Upper lobe of left lung (tissue), 6 donors: ENCODE results near the gene SIAH3. TPM values are rescaled to one million over a fixed set of nuclear protein-coding genes. Genes with fewer than 3 reads are reported as not detected.
A peak's percentile ranks its signal among the peaks of the same experiment; 100 is the strongest.

ENCODE experiments used
- ATAC-seq, 2 donors: fragments of 200-7000 bp; cut with Tn5 transposase; one replicate each; pipeline ENCODE4 v1.9.1; 2022; ENCODE audit warnings: mild to moderate bottlenecking in 2 of 2, moderate library complexity in 2 of 2; ENCODE audit not compliant: low FRiP score in 2 of 2
- DNase-seq, 2 donors: peaks; one replicate each; pipeline ENCODE4 v3.0.0-alpha.2; 2019 to 2020
- H3K27ac ChIP-seq, 4 donors: fragments of 200-600 bp; sonication (generic); one replicate each; pipeline ENCODE4 v1.5.1; 2016 to 2019
- H3K27me3 ChIP-seq, 4 donors: fragments of 200-600 bp; sonication (generic); one replicate each; pipeline ENCODE4 v1.5.1; 2017 to 2019
- H3K36me3 ChIP-seq, 4 donors: fragments of 200-600 bp; sonication (generic); one replicate each; pipeline ENCODE4 v1.5.1; 2016 to 2019
- H3K4me1 ChIP-seq, 4 donors: fragments of 200-600 bp; sonication (generic); one replicate each; pipeline ENCODE4 v1.5.1; 2018 to 2019
- H3K4me3 ChIP-seq, 4 donors: fragments of 200-600 bp; sonication (generic); one replicate each; pipeline ENCODE4 v1.5.1; 2017 to 2019; ENCODE audit warnings: mild to moderate bottlenecking in 2 of 4, moderate library complexity in 1 of 4
- H3K9me3 ChIP-seq, 4 donors: fragments of 200-600 bp; sonication (generic); one replicate each; pipeline ENCODE4 v1.5.1; 2018 to 2019
- EP300 ChIP-seq, 4 donors: sonication (generic); formaldehyde crosslinking; IDR thresholded peaks; one replicate each; pipeline ENCODE4 v1.5.1; 2017; ENCODE audit warnings: antibody characterized with exemption in 4 of 4, control low read depth in 2 of 4
- POLR2A ChIP-seq, 4 donors: fragments of 450-650 bp; IDR thresholded peaks; one replicate each; pipeline ENCODE4 v1.5.1; 2016 to 2017; ENCODE audit warnings: antibody characterized with exemption in 4 of 4, mild to moderate bottlenecking in 2 of 4
- POLR2AphosphoS5 ChIP-seq, 2 donors: sonication (generic); formaldehyde crosslinking; IDR thresholded peaks; one replicate each; pipeline ENCODE4 v1.5.1; 2017; ENCODE audit warnings: antibody characterized with exemption in 2 of 2
- WGBS, 2 donors: methylation state at CpG; one replicate each; pipeline ENCODE4 v1.1.5; 2017 to 2018; 5-methylcytosine and 5-hydroxymethylcytosine counted together
- total RNA-seq, 6 donors: library from RNA; depleted of rRNA in 4 of 6; stranded (reverse); fragments of >200 nt in 4 of 6; gene quantifications; one replicate each; pipeline versions ENCODE4 v1.1.0 to v1.2.1, GENCODE V29; 2016 to 2021
- TF ChIP-seq, protein P1 (sequence below), 6 experiments: fragments of 450-650 bp in 4 of 6; fragments of 200-600 bp in 2 of 6; sonication (generic) in 2 of 6; IDR thresholded peaks; one replicate each; pipeline ENCODE4 v1.5.1; 2016 to 2019; ENCODE audit warnings: antibody characterized with exemption in 6 of 6
- donor health status: DM: no; HTN: no; CAD: no; lungs with moderate emphysema.
- donor health status: DM: no; HTN: yes; CAD: no; lungs with severe emphysema.

Gene SIAH3
- total RNA-seq, 6 donors from 2014 or later = under 0.01 to 0.39 (median 0.03) TPM; not detected in 1

DNA sequence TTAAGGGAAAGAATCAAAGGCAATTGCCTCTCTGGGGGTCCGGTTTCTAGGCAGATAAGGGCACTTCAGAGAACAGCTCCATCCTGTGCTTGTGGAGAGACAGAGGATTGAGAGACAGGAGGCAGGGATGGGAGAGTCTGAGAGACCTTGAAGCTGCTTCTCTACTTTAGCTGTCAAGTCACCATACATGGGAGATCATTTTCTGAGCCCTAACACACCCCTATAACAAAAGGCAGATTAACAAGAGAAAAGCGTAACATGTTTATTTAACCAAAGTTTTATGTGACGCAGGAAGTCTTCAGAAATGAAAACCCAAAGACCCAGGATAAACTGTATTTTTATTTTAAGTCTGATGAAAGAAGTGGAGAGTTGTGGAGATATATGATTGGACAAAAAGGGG lies 101.0 kb downstream of the SIAH3 start:
- H3K4me3 ChIP-seq = no peak overlapping the region
- 82 to 93% methylated on average over 3 of the region's 3 CpGs for WGBS, 2 donors
- ATAC-seq = no peak

DNA sequence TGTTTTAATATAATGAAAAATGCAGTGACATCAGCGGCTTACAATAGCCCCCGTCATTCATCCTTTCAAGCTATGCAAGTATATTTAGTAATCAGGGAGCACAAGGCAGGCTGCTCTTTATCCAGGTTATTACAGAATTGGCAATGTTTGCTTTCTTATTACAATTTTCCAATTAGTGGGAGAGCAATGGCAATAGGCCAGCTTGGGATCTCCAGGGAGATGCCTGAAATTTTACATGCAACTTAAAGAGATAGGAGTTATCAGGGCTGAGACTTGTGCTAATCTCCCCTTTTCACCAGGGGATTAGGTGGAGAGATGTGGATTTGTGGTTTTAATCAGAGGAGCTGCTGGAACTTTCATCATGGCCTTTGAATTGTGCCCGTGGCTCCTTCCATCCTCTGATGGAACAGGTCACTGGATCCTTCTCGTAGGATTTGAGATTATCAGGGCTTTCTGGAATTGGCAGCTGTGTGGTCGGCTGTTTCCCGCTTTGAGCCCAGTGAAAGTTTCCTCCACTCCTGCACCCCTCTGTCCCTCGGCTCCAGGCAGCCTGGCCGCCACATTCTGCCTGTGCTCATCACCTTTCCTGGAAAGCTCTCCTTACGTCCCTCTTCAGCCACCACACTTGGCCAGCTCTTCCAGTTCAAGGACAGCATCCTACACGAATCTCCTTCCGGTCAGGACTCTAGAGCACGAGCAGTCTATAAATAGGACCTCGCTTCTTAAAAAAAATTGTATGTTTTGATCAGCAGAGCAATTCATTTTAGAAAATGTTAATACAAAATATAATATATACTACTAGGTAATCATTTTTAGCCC lies 102.4 kb downstream of the SIAH3 start:
- no peak for DNase-seq
- no peaks in the 10 kb centered on the region for H3K9me3 ChIP-seq
- 66 to 67% methylated on average over 13 of the region's 13 CpGs for WGBS, 2 donors

More for the DNA sequence above, 101.0 kb downstream of the SIAH3 start:
- Histone ChIP-seq H3K27ac (no peak overlapping the region), H3K36me3 (no peaks in the 10 kb centered on the region), H3K4me1 (no peaks in the 10 kb centered on the region), H3K27me3 (no peaks in the 10 kb centered on the region), H3K9me3 (no peaks in the 10 kb centered on the region)
- DNase-seq = no peak
- TF ChIP-seq POLR2A (IDR thresholded peaks at IDR 0.05) (no peak), EP300 (IDR thresholded peaks at IDR 0.05) (no peak), POLR2AphosphoS5 (IDR thresholded peaks at IDR 0.05) (no peak)
- TF ChIP-seq, protein P1, sequence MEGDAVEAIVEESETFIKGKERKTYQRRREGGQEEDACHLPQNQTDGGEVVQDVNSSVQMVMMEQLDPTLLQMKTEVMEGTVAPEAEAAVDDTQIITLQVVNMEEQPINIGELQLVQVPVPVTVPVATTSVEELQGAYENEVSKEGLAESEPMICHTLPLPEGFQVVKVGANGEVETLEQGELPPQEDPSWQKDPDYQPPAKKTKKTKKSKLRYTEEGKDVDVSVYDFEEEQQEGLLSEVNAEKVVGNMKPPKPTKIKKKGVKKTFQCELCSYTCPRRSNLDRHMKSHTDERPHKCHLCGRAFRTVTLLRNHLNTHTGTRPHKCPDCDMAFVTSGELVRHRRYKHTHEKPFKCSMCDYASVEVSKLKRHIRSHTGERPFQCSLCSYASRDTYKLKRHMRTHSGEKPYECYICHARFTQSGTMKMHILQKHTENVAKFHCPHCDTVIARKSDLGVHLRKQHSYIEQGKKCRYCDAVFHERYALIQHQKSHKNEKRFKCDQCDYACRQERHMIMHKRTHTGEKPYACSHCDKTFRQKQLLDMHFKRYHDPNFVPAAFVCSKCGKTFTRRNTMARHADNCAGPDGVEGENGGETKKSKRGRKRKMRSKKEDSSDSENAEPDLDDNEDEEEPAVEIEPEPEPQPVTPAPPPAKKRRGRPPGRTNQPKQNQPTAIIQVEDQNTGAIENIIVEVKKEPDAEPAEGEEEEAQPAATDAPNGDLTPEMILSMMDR (IDR thresholded peaks at IDR 0.05) = no peak

GRCh38 chr13:45747071-45747470 lies 104.5 kb downstream of the SIAH3 start:
- Histone ChIP-seq H3K9me3 (no peaks in the 10 kb centered on the region), H3K27ac (no peak overlapping the region), H3K4me1 (no peaks in the 10 kb centered on the region), H3K27me3 (no peaks in the 10 kb centered on the region), H3K36me3 (no peaks in the 10 kb centered on the region), H3K4me3 (no peak overlapping the region)
- TF ChIP-seq POLR2A (IDR thresholded peaks at IDR 0.05) (no peak), POLR2AphosphoS5 (IDR thresholded peaks at IDR 0.05) (no peak), EP300 (IDR thresholded peaks at IDR 0.05) (no peak)
- TF ChIP-seq, protein P1 (IDR thresholded peaks at IDR 0.05) = no peak
- WGBS, 2 donors = 40 to 54% methylated on average over 2 of the region's 2 CpGs
- no peak for DNase-seq
- peak; percentile 44 to 50 for ATAC-seq

More for the DNA sequence above, 102.4 kb downstream of the SIAH3 start:
- Histone ChIP-seq H3K36me3 (no peaks in the 10 kb centered on the region), H3K27me3 (no peaks in the 10 kb centered on the region), H3K27ac (no peak overlapping the region), H3K4me3 (no peak overlapping the region), H3K4me1 (no peaks in the 10 kb centered on the region)
- ATAC-seq = no peak
- TF ChIP-seq, protein P1 (IDR thresholded peaks at IDR 0.05) = no peak
- no peak for TF ChIP-seq POLR2A (IDR thresholded peaks at IDR 0.05)
- no peak for TF ChIP-seq EP300 (IDR thresholded peaks at IDR 0.05)
- TF ChIP-seq POLR2AphosphoS5 (IDR thresholded peaks at IDR 0.05) = no peak

GRCh38 chr13:45744979-45745378 lies 106.6 kb downstream of the SIAH3 start:
- no peak overlapping the region for H3K27ac ChIP-seq
- no peak for ATAC-seq
- WGBS, 2 donors = 83 to 91% methylated on average over 3 of the region's 3 CpGs

More at GRCh38 chr13:45744979-45745378, 106.6 kb downstream of the SIAH3 start:
- Histone ChIP-seq H3K4me1 (no peaks in the 10 kb centered on the region), H3K36me3 (no peaks in the 10 kb centered on the region), H3K4me3 (no peak overlapping the region), H3K27me3 (no peaks in the 10 kb centered on the region), H3K9me3 (no peaks in the 10 kb centered on the region)
- TF ChIP-seq, protein P1 (IDR thresholded peaks at IDR 0.05) = no peak
- TF ChIP-seq EP300 (IDR thresholded peaks at IDR 0.05) (no peak), POLR2A (IDR thresholded peaks at IDR 0.05) (no peak), POLR2AphosphoS5 (IDR thresholded peaks at IDR 0.05) (no peak)
- no peak for DNase-seq
